Retina (tissue), 1 donor: ENCODE data around the gene GPC1.

Source experiments
- DNase-seq: peaks from one replicate; pipeline ENCODE4 v3.0.0-alpha.2; 2016

The GPC1 gene

GRCh38 chr2:240432820-240433801 is 2.4 kb upstream of the GPC1 start:
- no peak for DNase-seq

GRCh38 chr2:240433973-240434727 is 1.3 kb upstream of the GPC1 start:
- DNase-seq, result no peak

DNA sequence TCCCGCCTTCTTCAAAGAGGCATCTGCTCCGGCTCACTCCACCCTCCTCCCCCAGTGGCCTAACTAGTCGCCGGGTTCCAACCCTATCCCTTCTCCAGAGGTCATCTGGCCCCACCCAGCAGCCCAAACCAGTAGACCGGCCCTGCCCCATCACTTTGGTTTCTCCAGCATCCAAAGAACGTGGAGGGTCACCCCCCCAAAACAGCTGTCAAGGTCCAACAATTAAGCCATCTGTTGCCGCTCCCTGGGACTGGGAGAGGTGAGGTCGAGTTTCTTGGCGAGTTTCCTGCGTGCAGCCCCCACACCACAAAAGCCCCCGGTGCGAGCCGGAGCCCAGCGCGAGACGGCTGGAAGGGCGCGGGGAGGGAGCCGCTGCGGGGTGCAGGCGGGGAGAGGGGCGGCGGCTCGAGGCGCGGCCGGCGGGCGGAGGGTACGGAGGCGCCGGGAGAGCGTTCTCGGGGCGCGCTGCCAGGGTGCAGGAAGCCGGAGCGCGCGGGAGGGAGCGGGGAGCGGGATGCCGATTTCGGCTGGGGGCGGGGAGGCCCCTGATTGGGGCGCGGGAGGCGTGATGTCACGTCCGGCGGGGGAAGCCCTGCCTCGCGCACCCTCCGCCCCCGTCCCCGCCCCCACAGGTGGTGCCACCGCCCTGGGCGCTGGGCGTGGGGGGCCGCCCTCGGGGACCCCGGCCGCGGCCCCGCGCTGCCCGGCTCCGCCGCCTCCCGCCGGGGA is 571 bp upstream of the GPC1 start:
- DNase-seq, result peak; percentile 62

- peak; percentile 63 for DNase-seq
Observed at GRCh38 chr2:240435948-240436682, 652 bp downstream of the GPC1 start.

GRCh38 chr2:240436683-240437550 is 1.5 kb downstream of the GPC1 start:
- peak; percentile 73 for DNase-seq

GRCh38 chr2:240437551-240437860 is 2.0 kb downstream of the GPC1 start:
- no peak for DNase-seq

DNA sequence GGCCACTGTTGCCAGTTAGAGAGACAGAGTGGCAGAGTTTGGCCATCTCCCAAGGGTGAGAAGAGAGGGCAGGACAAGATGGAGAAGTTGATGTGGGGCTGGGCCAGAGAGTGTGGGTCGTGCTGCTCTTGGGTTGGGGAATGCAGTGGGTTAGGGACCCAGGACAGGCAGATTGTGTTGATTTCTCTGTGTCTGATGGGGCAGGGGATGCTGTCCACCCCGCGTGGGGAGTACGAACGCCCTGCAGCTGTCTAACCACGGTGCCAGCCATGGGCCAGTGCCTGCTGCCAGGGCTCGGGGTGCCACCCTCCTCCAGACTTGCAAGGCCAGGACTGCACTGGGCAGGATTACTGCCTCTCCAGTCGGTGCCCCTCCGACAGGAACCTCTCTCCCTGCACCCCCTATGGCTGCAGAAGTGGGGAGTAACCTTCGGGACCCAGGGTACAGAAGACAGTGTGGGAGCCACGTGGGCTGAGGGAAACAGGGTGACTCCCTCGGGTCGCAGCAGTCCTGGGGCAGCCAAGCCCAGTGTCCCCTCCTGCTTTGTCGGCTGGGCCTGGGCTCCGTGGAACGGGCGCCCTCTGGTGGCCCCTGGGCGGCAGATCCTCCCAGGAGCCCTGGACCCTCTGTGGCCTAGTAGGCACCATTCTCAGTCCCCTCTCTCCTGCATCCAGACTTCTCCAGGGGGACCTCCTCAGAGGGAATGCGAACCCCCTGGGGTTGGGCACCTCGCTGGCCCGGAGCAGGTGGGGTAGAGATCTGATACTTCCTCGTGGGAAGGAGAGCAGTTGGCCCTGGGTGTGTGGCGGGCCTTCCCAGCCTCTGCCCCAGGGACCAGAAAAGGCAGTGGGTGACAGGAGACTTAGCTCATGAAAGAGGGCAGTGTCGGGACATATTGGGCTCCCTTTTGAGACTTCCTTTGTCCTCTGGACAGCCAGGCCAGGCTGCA is 2.7 kb downstream of the GPC1 start:
- DNase-seq, result peak; percentile 89

DNA sequence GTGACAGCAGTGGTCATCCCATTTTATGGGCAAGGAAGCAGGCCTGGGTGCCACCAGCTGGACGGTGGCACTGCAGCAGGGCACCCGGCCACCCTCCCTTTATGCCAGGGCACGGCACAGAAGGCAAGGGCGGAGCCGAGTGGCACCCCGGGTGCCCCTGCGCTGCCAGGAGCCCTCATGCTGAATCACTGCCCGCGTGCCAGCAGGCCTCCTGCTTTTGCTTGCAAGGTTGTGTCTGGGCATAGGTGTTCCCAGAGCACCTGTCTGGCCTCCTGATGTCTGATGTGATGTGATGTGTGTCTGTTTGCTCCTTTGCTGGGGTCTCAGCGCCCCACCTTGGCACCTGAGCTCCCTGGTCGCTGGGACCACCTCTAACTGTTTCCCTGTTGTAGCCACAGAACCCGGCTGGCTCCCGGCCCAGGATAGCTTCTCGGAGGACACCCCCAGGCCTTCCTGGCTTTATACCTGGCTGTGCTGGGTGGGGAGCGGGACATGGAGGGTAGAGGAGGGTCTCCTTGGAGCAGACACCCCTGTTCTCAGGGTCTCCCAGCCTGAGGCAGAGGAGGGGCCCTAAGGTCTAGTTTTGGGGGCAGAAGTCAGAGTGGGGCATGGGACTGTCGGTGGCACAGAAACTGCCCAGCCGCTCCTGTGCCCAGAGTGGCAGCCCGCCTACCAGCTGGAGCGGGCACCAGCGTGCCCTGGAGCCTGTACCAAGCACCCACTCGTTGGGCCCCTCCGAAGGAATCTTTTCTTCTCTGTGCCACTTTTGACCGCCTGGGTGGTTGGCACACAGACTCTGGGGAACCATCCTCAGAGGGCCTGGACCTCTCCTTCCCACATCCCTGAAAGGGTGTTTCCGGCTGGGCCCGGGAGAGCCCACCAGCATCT is 3.6 kb downstream of the GPC1 start:
- DNase-seq, result no peak

- no peak for DNase-seq
Observed at GRCh38 chr2:240439698-240440151, 4.3 kb downstream of the GPC1 start.

GRCh38 chr2:240440251-240440650 is 4.8 kb downstream of the GPC1 start:
- DNase-seq, result no peak

- no peak for DNase-seq
Observed at GRCh38 chr2:240440704-240441320, 5.3 kb downstream of the GPC1 start.

GRCh38 chr2:240441326-240441992 is 6.0 kb downstream of the GPC1 start:
- no peak for DNase-seq

- DNase-seq, result no peak
Observed at GRCh38 chr2:240441993-240442411, 6.5 kb downstream of the GPC1 start.

- DNase-seq, result no peak
Observed at GRCh38 chr2:240442891-240443715, 7.6 kb downstream of the GPC1 start.

GRCh38 chr2:240443891-240444301 is 8.4 kb downstream of the GPC1 start:
- DNase-seq, result no peak

GRCh38 chr2:240444464-240444863 is 9.0 kb downstream of the GPC1 start:
- no peak for DNase-seq
